Cardiac muscle cell (in vitro differentiated cells and primary cell): ENCODE results near the gene NOC4L. TPM values are rescaled to one million over a fixed set of nuclear protein-coding genes. Genes with fewer than 3 reads are reported as not detected.
"Not testable (repeated sequence)": the region's sequence is repeated elsewhere in the genome, so short reads cannot be mapped to it uniquely, and the experiment has no call there.

Experiments
- DNase-seq, 2 donors: peaks; one replicate each; pipeline versions ENCODE4 v3.0.0 to v3.0.0-alpha.2; 2010 to 2017; ENCODE audit warnings: low read depth in 1 of 2, low spot score in 1 of 2
- H3K27ac ChIP-seq: fragments of 200-600 bp; sonication (generic); 2 replicates; pipeline ENCODE4 v1.5.1; 2016
- H3K27me3 ChIP-seq: fragments of 200-600 bp; sonication (generic); 2 replicates; pipeline ENCODE4 v1.6.0; 2016; ENCODE audit warnings: control low read depth
- H3K36me3 ChIP-seq: fragments of 200-600 bp; sonication (generic); 2 replicates; pipeline ENCODE4 v1.5.1; 2016; ENCODE audit warnings: control low read depth
- H3K4me1 ChIP-seq: fragments of 200-600 bp; sonication (generic); 2 replicates; pipeline ENCODE4 v1.8.1; 2017; ENCODE audit warnings: low read depth, mild to moderate bottlenecking, mixed run types
- H3K4me3 ChIP-seq: fragments of 200-600 bp; sonication (generic); 2 replicates; pipeline ENCODE4 v1.5.1; 2016; ENCODE audit warnings: mild to moderate bottlenecking
- H3K9me3 ChIP-seq: fragments of 200-600 bp; sonication (generic); 2 replicates; pipeline ENCODE4 v1.5.1; 2017; ENCODE audit warnings: low read depth, mild to moderate bottlenecking, control low read depth
- polyA plus RNA-seq: library from polyadenylated mRNA; unstranded; fragments of >200 nt; fragmentation: Nextera tagmentation; extraction: Ambion mirVana; gene quantifications from 2 replicates; pipeline ENCODE4 v1.2.1, GENCODE V29; 2016
- total RNA-seq: library from RNA; depleted of rRNA; stranded (reverse); fragments of >200 nt; gene quantifications from 2 replicates; pipeline ENCODE4 v1.2.3, GENCODE V29; 2016
- TF ChIP-seq, protein P1 (sequence below): IDR thresholded peaks from 2 replicates; pipeline ENCODE4 v1.5.1; 2012; ENCODE audit warnings: low read depth, mild to moderate bottlenecking, low read length

NOC4L gene
- total and polyA plus RNA-seq, 2 experiments from 2014 or later = 17.1 to 33.1 TPM

DNA sequence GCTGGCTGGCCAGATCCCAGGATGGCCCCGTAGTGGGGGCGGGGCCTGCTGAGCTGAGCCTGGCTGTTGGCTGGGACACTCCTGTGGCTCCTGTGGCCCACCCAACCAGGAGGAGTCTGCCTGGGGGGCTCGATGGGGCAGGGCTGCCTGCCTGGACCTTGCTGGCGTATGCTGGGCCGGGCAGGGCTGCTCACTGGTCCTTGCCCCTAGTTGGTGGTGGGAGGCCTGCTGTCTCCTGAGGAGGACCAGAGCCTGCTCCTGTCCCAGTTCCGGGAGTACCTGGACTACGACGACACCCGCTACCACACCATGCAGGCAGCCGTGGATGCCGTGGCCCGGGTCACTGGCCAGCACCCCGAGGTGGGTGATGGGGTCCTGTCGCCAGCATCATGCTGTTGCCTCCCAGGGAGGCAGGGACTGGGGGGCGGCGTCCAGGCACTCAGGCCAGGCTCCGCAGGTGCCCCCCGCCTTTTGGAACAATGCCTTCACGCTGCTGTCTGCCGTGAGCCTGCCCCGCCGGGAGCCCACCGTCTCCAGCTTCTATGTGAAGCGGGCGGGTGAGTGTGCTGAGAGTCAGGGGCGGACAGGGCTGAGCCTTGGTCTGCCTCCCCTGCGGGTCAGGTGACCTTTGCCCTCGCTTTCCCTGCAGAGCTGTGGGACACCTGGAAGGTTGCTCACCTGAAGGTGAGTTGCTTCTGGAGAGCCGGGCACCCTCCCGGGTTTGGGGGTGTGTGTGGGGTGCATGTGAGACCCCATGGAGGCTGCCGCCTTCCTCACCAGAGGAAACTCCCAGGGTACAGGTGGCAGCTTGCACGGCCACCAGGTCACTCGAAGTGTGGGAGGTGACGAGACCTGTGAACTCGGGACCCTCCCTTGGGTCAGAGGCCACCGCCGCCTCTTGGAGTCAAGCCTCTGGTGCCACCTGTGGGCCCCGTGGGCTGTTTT is 3.4 kb downstream of the NOC4L start:
- H3K4me1 ChIP-seq = peaks cover 10% of the 10 kb centered on the region
- TF ChIP-seq, protein P1, sequence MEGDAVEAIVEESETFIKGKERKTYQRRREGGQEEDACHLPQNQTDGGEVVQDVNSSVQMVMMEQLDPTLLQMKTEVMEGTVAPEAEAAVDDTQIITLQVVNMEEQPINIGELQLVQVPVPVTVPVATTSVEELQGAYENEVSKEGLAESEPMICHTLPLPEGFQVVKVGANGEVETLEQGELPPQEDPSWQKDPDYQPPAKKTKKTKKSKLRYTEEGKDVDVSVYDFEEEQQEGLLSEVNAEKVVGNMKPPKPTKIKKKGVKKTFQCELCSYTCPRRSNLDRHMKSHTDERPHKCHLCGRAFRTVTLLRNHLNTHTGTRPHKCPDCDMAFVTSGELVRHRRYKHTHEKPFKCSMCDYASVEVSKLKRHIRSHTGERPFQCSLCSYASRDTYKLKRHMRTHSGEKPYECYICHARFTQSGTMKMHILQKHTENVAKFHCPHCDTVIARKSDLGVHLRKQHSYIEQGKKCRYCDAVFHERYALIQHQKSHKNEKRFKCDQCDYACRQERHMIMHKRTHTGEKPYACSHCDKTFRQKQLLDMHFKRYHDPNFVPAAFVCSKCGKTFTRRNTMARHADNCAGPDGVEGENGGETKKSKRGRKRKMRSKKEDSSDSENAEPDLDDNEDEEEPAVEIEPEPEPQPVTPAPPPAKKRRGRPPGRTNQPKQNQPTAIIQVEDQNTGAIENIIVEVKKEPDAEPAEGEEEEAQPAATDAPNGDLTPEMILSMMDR = no peak
- H3K27me3 ChIP-seq = no peaks in the 10 kb centered on the region
- DNase-seq = no peak
- no peak overlapping the region for H3K27ac ChIP-seq
- H3K36me3 ChIP-seq = no peaks in the 10 kb centered on the region
- H3K4me3 ChIP-seq = no peak overlapping the region
- H3K9me3 ChIP-seq = no peaks in the 10 kb centered on the region

DNA sequence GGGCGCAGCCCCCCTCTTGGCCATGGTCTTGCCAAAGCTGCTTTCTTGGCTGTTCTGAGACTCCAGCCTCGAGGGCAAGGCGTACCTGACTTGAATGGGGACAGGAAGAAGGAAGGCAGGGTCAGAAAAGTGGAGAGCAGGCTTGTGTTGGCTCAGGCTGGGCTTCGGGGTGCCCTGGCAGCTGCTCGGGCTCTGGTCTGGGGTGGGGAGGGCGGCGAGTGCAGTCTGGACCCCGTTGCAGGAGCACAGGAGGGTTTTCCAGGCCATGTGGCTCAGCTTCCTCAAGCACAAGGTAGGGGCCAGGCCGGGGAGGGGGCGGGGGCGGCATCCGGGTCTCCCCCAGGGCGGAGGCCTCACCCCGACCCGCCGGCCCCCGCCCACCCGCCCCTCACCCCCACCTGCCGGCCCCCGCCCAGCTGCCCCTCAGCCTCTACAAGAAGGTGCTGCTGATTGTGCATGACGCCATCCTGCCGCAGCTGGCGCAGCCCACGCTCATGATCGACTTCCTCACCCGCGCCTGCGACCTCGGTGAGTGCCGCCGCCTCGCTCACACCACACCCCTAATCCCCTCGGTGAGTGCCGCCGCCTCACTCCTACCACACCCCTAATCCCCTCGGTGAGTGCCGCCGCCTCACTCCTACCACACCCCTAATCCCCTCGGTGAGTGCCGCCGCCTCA is 4.2 kb downstream of the NOC4L start:
- Histone ChIP-seq H3K36me3 (no peaks in the 10 kb centered on the region), H3K4me3 (no peak overlapping the region), H3K9me3 (no peaks in the 10 kb centered on the region), H3K27me3 (no peaks in the 10 kb centered on the region), H3K27ac (no peak overlapping the region), H3K4me1 (peaks cover 5% of the 10 kb centered on the region)
- no peak for DNase-seq
- TF ChIP-seq, protein P1 = no peak

DNA sequence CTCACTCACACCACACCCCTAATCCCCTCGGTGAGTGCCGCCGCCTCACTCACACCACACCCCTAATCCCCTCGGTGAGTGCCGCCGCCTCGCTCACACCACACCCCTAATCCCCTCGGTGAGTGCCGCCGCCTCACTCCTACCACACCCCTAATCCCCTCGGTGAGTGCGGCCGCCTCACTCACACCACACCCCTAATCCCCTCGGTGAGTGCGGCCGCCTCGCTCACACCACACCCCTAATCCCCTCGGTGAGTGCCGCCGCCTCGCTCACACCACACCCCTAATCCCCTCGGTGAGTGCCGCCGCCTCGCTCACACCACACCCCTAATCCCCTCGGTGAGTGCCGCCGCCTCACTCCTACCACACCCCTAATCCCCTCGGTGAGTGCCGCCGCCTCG is 5.3 kb downstream of the NOC4L start:
- H3K4me3 ChIP-seq, H3K36me3 ChIP-seq, DNase-seq, H3K4me1 ChIP-seq, H3K27ac ChIP-seq, H3K9me3 ChIP-seq, H3K27me3 ChIP-seq: not testable (repeated sequence)

DNA sequence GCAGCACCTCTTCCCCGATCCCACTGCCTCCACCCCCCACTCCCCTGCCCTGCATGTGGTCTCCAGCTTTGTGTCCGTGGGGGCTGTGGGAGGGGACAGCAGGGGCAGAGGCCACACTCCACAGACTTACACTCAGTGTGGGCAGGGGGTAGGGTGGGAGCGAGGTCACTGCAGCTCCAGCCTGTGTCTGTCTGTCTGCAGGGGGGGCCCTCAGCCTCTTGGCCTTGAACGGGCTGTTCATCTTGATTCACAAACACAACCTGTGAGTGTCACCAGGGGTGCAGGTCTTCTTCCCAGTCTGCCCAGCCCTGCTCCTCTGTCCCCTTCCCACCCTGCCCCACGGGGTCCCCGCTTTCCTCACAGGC is 6.5 kb downstream of the NOC4L start:
- H3K36me3 ChIP-seq = no peaks in the 10 kb centered on the region
- no peak overlapping the region for H3K27ac ChIP-seq
- TF ChIP-seq, protein P1 = no peak
- H3K4me1 ChIP-seq = no peaks in the 10 kb centered on the region
- no peaks in the 10 kb centered on the region for H3K9me3 ChIP-seq
- DNase-seq = no peak
- no peak overlapping the region for H3K4me3 ChIP-seq
- no peaks in the 10 kb centered on the region for H3K27me3 ChIP-seq

DNA sequence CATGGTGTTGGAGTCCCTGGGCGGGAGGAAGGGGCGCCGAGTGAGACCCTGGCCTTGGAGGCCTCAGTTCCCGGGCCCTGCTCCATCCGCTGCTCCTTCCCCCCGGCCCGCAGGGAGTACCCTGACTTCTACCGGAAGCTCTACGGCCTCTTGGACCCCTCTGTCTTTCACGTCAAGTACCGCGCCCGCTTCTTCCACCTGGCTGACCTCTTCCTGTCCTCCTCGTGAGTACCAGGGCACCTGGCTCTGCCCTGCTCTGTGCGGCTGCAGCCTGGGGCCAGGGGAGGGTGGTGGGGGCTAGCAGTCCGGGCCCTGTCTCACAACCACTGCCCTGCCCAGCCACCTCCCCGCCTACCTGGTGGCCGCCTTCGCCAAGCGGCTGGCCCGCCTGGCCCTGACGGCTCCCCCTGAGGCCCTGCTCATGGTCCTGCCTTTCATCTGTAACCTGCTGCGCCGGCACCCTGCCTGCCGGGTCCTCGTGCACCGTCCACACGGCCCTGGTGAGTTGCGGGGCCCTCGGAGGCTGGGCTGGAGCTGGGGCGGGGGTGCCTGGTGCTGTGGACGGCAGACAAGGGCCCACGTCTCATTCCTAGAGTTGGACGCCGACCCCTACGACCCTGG is 7.0 kb downstream of the NOC4L start:
- Histone ChIP-seq H3K36me3 (no peaks in the 10 kb centered on the region), H3K4me1 (no peaks in the 10 kb centered on the region), H3K27me3 (no peaks in the 10 kb centered on the region), H3K4me3 (no peak overlapping the region), H3K9me3 (no peaks in the 10 kb centered on the region), H3K27ac (no peak overlapping the region)
- no peak for DNase-seq
- TF ChIP-seq, protein P1 = no peak
